ENCODE data around the gene HLCS.

Gene HLCS

GRCh38 chr21:36783612-36784374 lies 182.7 kb downstream of the HLCS start:
- no peak for DNase-seq
- no peak overlapping the region for H3K4me3 Mint-ChIP-seq
- no peak overlapping the region for H3K27ac Mint-ChIP-seq
- ATAC-seq: no peak
- no peaks in the 10 kb centered on the region for H3K27me3 Mint-ChIP-seq
- H3K36me3 Mint-ChIP-seq (ENCODE audit: low read depth): no peaks in the 10 kb centered on the region
- H3K4me1 Mint-ChIP-seq: no peaks in the 10 kb centered on the region
- H3K9me3 Mint-ChIP-seq: no peaks in the 10 kb centered on the region

DNA sequence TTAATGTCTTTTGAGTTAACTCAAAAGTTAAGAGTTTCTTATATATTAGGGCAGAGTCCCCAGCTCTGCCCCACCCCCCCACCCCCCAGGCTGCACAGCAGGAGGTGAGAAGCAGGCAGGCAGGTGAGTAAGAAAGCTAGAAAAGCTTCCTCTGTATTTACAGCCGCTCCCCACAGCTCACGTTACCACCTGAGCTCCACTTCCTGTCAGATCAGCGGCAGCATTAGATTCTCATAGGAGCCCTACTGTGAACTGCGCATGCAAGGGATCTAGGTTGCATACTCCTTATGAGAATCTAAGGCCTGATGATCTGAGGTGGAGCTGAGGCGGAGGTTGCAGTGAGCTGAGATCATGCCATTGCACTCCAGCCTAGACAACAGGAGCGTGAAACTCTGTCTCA lies 185.6 kb downstream of the HLCS start:
- DNase-seq (no peak), ATAC-seq (no peak)
- Mint-ChIP-seq H3K27ac (no peak overlapping the region), H3K36me3 (ENCODE audit: low read depth) (no peaks in the 10 kb centered on the region), H3K9me3 (no peaks in the 10 kb centered on the region), H3K4me1 (no peaks in the 10 kb centered on the region), H3K4me3 (no peak overlapping the region), H3K27me3 (no peaks in the 10 kb centered on the region)

DNA sequence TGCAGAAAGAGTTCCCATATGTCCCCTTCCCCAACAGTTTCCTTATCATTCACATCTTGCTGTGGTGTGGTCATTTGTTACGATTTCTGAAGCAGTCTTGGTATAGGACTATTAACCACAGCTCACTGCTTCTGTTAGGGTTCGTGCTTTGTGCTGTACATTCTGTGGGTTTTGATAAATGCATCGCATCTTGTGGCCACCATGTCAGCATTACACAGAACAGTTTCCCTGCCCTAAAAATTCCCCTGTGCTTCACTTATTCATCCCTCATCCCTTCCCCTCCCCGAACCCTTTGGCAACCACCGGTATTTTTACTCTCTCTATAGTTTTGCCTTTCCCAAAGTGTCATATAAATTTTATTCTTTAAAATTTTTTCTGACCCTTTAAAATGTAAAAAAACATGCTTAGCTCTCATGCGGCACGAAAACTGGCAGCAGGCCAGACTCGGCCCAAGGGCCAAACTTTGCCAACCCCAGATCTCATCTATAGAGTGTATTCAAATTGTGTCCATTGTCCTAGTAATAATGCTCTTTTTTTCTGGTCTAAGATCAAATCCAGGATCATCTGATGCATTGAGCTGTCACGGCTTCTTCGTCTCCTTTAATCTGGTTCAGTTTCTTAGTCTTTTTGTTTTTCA lies 189.4 kb downstream of the HLCS start:
- ATAC-seq (no peak), DNase-seq (no peak)
- Mint-ChIP-seq H3K27ac (no peak overlapping the region), H3K4me3 (no peak overlapping the region), H3K9me3 (no peaks in the 10 kb centered on the region), H3K4me1 (no peaks in the 10 kb centered on the region), H3K36me3 (ENCODE audit: low read depth) (no peaks in the 10 kb centered on the region), H3K27me3 (no peaks in the 10 kb centered on the region)

- Mint-ChIP-seq H3K4me3 (no peak overlapping the region), H3K27ac (no peak overlapping the region)
Measured at GRCh38 chr21:36773995-36774394, 192.5 kb downstream of the HLCS start.

GRCh38 chr21:36773117-36773516 lies 193.4 kb downstream of the HLCS start:
- no peaks in the 10 kb centered on the region for H3K9me3 Mint-ChIP-seq
- H3K27me3 Mint-ChIP-seq: no peaks in the 10 kb centered on the region
- H3K4me3 Mint-ChIP-seq: no peak overlapping the region
- DNase-seq: no peak
- no peak overlapping the region for H3K27ac Mint-ChIP-seq
- H3K4me1 Mint-ChIP-seq: no peaks in the 10 kb centered on the region
- ATAC-seq: no peak
- no peaks in the 10 kb centered on the region for H3K36me3 Mint-ChIP-seq (ENCODE audit: low read depth)

More at GRCh38 chr21:36773995-36774394, 192.5 kb downstream of the HLCS start:
- DNase-seq (no peak), ATAC-seq (no peak)
- H3K9me3 Mint-ChIP-seq: no peaks in the 10 kb centered on the region
- H3K27me3 Mint-ChIP-seq: no peaks in the 10 kb centered on the region
- H3K36me3 Mint-ChIP-seq (ENCODE audit: low read depth): no peaks in the 10 kb centered on the region
- H3K4me1 Mint-ChIP-seq: no peaks in the 10 kb centered on the region

DNA sequence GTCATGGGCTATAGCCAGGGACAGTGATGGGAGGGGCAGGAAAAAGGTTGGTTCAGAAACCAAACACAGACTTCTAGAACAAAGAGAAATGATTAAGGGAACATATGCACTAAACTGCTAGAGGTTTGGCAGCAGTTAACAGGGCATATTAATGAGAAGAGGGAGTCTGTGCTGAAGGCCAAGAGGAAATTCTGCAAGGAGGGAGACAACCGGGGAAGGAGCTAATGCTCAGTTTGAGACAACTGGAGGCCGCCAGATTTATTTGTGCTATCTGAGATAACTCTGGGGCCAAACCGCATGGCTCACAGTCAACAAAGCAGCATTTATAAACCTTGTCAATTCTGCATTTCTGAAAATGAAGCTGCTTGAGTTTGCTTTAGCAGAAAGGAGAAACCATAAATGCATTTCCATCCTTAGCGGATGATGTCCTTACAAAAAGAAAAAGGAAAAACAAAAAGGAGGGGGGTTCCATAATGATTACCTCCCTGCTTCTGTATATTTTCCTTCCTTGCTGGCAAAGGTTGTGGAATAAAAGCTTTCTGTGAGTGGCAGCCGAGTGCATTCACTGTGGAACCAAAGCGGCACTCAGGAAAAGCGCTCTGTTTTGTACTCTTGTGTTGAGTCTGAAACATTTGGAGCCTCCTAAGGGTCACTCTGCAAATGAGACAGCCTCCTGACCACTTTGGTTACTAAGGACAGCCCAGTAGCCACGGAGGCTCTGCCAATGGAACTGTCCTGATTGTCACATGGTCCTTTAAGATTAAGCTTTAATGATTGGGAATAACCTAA lies 197.2 kb downstream of the HLCS start:
- Mint-ChIP-seq H3K27me3 (no peaks in the 10 kb centered on the region), H3K36me3 (ENCODE audit: low read depth) (peaks cover 7% of the 10 kb centered on the region), H3K4me1 (no peaks in the 10 kb centered on the region), H3K9me3 (no peaks in the 10 kb centered on the region), H3K27ac (no peak overlapping the region), H3K4me3 (no peak overlapping the region)
- no peak for ATAC-seq
- DNase-seq: no peak

GRCh38 chr21:36768496-36768895 lies 198.0 kb downstream of the HLCS start:
- H3K4me3 Mint-ChIP-seq: no peak overlapping the region
- no peaks in the 10 kb centered on the region for H3K27me3 Mint-ChIP-seq
- no peaks in the 10 kb centered on the region for H3K9me3 Mint-ChIP-seq
- DNase-seq: no peak
- H3K36me3 Mint-ChIP-seq (ENCODE audit: low read depth): peaks cover 7% of the 10 kb centered on the region
- no peak for ATAC-seq
- no peaks in the 10 kb centered on the region for H3K4me1 Mint-ChIP-seq
- no peak overlapping the region for H3K27ac Mint-ChIP-seq

GRCh38 chr21:36767096-36767495 lies 199.4 kb downstream of the HLCS start:
- H3K4me3 Mint-ChIP-seq: no peak overlapping the region
- ATAC-seq (no peak), DNase-seq (no peak)
- H3K27ac Mint-ChIP-seq: no peak overlapping the region
- no peaks in the 10 kb centered on the region for H3K27me3 Mint-ChIP-seq
- peaks cover 7% of the 10 kb centered on the region for H3K36me3 Mint-ChIP-seq (ENCODE audit: low read depth)
- no peaks in the 10 kb centered on the region for H3K4me1 Mint-ChIP-seq
- H3K9me3 Mint-ChIP-seq: no peaks in the 10 kb centered on the region

GRCh38 chr21:36766511-36766910 lies 200.0 kb downstream of the HLCS start:
- Mint-ChIP-seq H3K9me3 (no peaks in the 10 kb centered on the region), H3K27ac (no peak overlapping the region), H3K4me3 (no peak overlapping the region), H3K4me1 (no peaks in the 10 kb centered on the region), H3K27me3 (no peaks in the 10 kb centered on the region), H3K36me3 (ENCODE audit: low read depth) (peaks cover 7% of the 10 kb centered on the region)
- DNase-seq (no peak), ATAC-seq (no peak)

DNA sequence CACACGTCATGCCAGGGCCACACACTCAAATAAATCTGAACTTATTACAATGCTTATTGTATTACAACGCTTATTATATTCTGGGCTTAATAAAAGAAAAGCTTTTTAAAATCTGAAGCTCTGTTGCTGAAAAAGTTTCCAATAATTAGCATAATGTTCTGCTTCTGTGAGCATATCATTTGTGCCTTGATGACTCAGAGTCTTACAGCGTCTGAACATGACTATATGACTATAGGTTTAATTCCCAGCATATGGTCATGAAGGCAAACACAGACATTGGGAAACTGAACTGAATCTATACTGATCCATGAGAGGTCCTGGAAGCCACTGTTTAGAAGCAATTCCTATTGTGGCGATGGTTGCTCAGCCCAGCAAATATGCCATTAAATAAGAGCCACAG lies 201.2 kb downstream of the HLCS start:
- Mint-ChIP-seq H3K27ac (no peak overlapping the region), H3K27me3 (no peaks in the 10 kb centered on the region), H3K4me3 (no peak overlapping the region), H3K36me3 (ENCODE audit: low read depth) (peaks cover 7% of the 10 kb centered on the region), H3K9me3 (no peaks in the 10 kb centered on the region), H3K4me1 (no peaks in the 10 kb centered on the region)
- DNase-seq: no peak
- no peak for ATAC-seq

DNA sequence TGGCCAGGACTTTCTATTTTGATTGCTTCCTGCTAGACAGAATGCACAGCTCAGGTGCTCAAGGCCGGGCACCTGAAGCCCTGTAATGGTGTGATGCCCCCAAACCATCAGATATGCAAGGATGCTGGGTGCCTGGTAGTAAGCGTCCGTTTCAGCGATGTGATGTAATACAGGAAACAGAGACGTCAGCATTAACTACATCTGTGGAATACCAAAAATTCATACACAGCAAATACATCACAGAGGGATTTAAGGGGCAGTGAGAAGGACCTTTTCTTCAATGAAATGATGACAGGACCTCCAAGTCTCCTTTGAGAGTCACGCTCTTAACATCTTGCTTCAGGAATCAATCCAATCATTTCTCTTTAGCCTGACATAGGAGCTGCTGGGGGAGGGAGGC lies 203.2 kb downstream of the HLCS start:
- no peak overlapping the region for H3K27ac Mint-ChIP-seq
- no peak overlapping the region for H3K4me3 Mint-ChIP-seq

GRCh38 chr21:36762642-36763041 lies 203.8 kb downstream of the HLCS start:
- Mint-ChIP-seq H3K27me3 (no peaks in the 10 kb centered on the region), H3K4me1 (no peaks in the 10 kb centered on the region), H3K36me3 (ENCODE audit: low read depth) (peaks cover 11% of the 10 kb centered on the region), H3K27ac (no peak overlapping the region), H3K9me3 (no peaks in the 10 kb centered on the region), H3K4me3 (no peak overlapping the region)
- ATAC-seq (no peak), DNase-seq (no peak)

More for the DNA sequence above, 203.2 kb downstream of the HLCS start:
- no peaks in the 10 kb centered on the region for H3K9me3 Mint-ChIP-seq
- no peaks in the 10 kb centered on the region for H3K27me3 Mint-ChIP-seq
- H3K4me1 Mint-ChIP-seq: no peaks in the 10 kb centered on the region
- ATAC-seq (no peak), DNase-seq (no peak)
- H3K36me3 Mint-ChIP-seq (ENCODE audit: low read depth): peaks cover 11% of the 10 kb centered on the region

DNA sequence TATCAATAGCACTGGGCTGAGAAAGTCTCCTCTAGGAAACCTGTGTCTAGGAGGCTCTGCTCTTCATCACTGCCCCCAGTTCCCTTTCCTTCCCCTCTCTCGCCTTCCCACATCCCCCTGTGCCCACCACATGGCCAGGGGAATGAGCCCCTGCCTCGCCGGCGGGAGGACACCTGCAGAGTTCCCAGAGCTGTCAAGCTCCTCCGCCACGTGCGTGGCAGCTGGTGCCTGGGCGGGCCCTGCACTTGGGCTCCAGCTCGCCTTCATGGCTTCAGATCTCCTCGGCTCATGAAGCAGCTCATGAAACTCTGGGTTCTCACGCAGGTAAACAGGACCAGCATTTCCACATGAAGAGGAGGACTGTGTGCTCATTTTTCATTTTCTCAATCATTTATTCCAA lies 204.8 kb downstream of the HLCS start:
- Mint-ChIP-seq H3K36me3 (ENCODE audit: low read depth) (peaks cover 6% of the 10 kb centered on the region), H3K27me3 (no peaks in the 10 kb centered on the region), H3K9me3 (no peaks in the 10 kb centered on the region), H3K4me3 (no peak overlapping the region), H3K4me1 (no peaks in the 10 kb centered on the region), H3K27ac (no peak overlapping the region)
- ATAC-seq (no peak), DNase-seq (no peak)

GRCh38 chr21:36759348-36760083 lies 207.0 kb downstream of the HLCS start:
- peaks cover 10% of the 10 kb centered on the region for H3K36me3 Mint-ChIP-seq (ENCODE audit: low read depth)
- no peak for DNase-seq
- no peaks in the 10 kb centered on the region for H3K27me3 Mint-ChIP-seq
- no peaks in the 10 kb centered on the region for H3K9me3 Mint-ChIP-seq
- H3K4me1 Mint-ChIP-seq: no peaks in the 10 kb centered on the region
- H3K27ac Mint-ChIP-seq: no peak overlapping the region
- no peak overlapping the region for H3K4me3 Mint-ChIP-seq
- ATAC-seq: no peak
